Subcutaneous abdominal adipose tissue (tissue), 5 donors: ENCODE measurements around the gene TMEM18.

Experiments used
- H3K27ac ChIP-seq: one replicate; pipeline ENCODE4 v1.7.0; 2013; ENCODE audit warnings: low read depth, mild to moderate bottlenecking, inconsistent platforms, low read length, moderate library complexity
- H3K27me3 ChIP-seq, 5 donors: one replicate each; pipeline ENCODE4 v1.7.0; 2013; ENCODE audit warnings: low read length in 5 of 5, inconsistent platforms in 1 of 5; ENCODE audit not compliant: control insufficient read depth in 5 of 5, insufficient read depth in 4 of 5
- H3K36me3 ChIP-seq, 5 donors: one replicate each; pipeline ENCODE4 v1.7.0; 2013; ENCODE audit warnings: low read length in 5 of 5; ENCODE audit not compliant: control insufficient read depth in 5 of 5, insufficient read depth in 5 of 5
- H3K4me1 ChIP-seq, 5 donors: one replicate each; pipeline ENCODE4 v1.7.0; 2013; ENCODE audit warnings: low read length in 5 of 5, mild to moderate bottlenecking in 3 of 5, moderate library complexity in 1 of 5; ENCODE audit not compliant: control insufficient read depth in 5 of 5, insufficient read depth in 5 of 5
- H3K4me3 ChIP-seq, 5 donors: one replicate each; pipeline ENCODE4 v1.7.0; 2013; ENCODE audit warnings: low read length in 5 of 5, low read depth in 1 of 5
- H3K9ac ChIP-seq, 5 donors: one replicate each; pipeline ENCODE4 v1.7.0; 2013; ENCODE audit warnings: low read length in 5 of 5, mild to moderate bottlenecking in 4 of 5, moderate library complexity in 3 of 5
- H3K9me3 ChIP-seq, 5 donors: one replicate each; pipeline ENCODE4 v1.7.0; 2013; ENCODE audit warnings: low read length in 5 of 5; ENCODE audit not compliant: control insufficient read depth in 5 of 5
- donor health status: healthy.
- donor health status: healthy.
- donor health status: healthy.
- donor health status: healthy.
- donor health status: healthy.

The TMEM18 gene

DNA sequence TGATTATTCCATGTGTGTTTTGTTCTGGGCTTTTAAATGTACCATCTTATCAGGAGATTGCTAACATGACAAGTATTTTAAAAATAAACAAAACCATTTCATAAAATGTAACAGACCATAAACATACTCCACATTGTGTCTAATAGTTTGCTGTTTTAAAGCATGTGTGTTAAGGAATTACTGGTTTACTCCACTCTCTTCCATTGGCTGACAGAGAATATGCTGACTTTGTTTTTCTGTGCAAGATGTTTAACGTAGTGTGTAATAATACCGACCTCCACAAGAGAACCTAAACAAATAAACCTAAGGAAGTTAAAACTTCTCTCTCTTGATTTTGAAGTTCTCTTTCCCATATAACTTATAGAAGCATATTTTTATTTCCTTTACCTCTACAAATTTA, 17.0 kb upstream of the TMEM18 start:
- Histone ChIP-seq H3K36me3 (no peaks in the 10 kb centered on the region), H3K4me3 (no peak overlapping the region), H3K9me3 (no peaks in the 10 kb centered on the region), H3K27me3 (no peaks in the 10 kb centered on the region), H3K27ac (no peak overlapping the region), H3K9ac (no peak overlapping the region), H3K4me1 (peaks cover 0 to 20% (median 16%) of the 10 kb centered on the region in 5 donors)

DNA sequence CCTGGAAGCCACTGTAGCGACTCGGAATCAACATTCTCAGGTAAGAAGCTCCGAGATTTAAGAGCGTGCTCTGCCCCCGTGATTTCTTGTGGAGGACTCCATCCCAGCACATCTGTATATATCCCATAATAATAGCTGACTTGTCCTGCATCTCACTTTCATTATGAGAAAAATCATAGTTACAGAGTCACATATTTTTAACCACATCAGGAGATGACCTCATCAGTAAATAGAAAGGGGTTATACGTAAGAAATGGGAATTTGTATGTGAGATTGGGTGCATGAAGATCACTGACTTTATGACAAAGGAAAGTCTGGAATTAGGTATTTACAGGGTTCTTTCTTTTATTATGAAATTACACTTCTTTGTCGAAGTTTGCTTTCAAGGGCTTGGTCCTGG, 16.4 kb upstream of the TMEM18 start:
- Histone ChIP-seq H3K27me3 (no peaks in the 10 kb centered on the region), H3K9me3 (no peaks in the 10 kb centered on the region), H3K4me3 (no peak overlapping the region), H3K4me1 (peaks cover 0 to 26% (median 21%) of the 10 kb centered on the region in 5 donors), H3K27ac (no peak overlapping the region), H3K36me3 (no peaks in the 10 kb centered on the region), H3K9ac (no peak overlapping the region)

DNA sequence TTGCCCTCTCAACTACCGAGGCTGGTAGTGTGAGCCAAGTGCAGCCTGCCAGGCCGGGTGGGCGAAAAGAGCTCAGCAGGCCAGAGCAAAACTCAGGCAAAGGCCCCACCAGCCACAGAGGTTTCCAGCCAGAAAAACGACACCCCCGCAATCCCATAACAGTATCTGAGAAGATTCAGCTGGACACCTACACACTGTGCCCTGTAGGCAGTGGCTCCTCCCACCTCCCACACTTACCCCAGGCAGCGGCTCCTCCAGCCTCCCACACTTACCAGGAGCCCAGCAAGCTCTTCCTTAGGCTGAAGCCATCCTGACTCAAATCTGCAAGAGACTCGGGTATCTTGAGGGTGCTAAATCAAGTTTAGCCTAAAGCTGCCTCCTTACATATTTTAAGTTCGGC, 15.6 kb upstream of the TMEM18 start:
- Histone ChIP-seq H3K4me1 (peaks cover 0 to 27% (median 23%) of the 10 kb centered on the region in 5 donors), H3K36me3 (no peaks in the 10 kb centered on the region), H3K27ac (no peak overlapping the region), H3K9ac (no peak overlapping the region), H3K4me3 (no peak overlapping the region), H3K27me3 (no peaks in the 10 kb centered on the region), H3K9me3 (no peaks in the 10 kb centered on the region)

DNA sequence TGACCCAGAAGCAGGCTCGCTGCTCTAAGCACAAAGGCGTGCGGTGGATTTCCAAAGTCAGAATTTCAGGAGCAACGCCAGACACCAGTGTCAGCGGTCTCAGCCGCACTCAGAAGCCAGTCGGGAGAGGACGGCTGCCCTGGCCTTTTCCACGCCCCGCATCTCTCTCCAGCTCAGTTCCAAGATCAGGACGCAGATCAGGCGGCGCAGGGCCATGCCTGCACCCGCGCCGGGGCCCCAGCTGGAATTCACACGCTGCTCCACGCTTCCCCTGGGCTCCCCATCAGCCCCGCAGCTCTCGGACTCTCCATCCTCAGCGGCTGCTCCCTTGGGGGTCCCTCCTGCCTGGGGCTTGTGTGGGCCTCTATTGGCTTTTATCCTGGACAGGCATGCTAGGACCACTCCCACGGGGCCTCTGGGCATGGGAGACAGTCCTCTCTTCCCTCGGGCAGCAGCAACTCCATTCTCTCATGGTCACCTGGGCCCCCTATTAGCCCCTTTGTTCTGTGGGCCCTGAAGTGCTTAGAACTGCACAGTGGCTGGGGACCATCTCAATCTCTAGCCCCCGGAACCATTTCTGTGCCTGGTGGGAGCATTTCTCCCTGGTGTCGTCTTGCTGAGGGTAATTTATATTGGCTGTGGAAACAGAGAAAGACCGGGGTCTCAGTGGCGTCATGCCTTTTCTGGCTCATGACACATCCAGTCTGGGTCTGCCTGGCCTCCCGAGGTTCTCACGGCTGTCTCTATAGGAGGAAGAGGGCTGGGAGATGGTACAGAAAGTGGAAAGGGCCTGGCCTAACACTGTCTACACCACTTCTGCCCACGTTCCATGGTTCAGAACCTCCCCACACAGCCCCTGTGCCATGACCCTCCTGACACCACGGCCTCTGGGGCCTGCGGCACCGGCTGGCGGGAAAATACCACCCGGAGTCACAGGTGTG, 14.9 kb upstream of the TMEM18 start:
- no peak overlapping the region for H3K27ac ChIP-seq

DNA sequence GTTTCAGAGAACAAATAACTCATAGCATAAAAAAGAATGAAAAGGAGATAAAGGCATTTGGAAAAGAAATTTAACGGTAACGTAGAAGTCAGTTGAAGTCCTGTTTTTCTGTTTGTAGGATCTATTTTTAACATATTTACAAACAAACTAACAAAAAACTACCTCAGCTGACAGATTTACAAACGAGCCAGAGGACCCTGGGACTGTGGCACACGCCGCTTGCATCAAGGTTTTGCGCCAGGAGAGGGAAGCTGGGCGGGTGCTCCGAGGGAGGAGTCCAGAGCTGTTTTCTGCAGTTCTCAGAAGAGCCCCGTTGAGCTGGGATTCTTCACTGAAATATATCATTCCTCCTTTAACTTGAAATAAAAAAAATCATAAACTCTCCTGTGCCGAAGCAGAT, 13.6 kb upstream of the TMEM18 start:
- H3K36me3 ChIP-seq = no peaks in the 10 kb centered on the region
- H3K27ac ChIP-seq = peak overlapping the region; percentile 88
- H3K9ac ChIP-seq = no peak overlapping the region
- H3K27me3 ChIP-seq = no peaks in the 10 kb centered on the region
- H3K4me1 ChIP-seq = peaks cover 0 to 37% (median 31%) of the 10 kb centered on the region in 5 donors
- H3K4me3 ChIP-seq = no peak overlapping the region
- peaks cover 0 to 2% (median under 1%) of the 10 kb centered on the region in 5 donors for H3K9me3 ChIP-seq

More for the DNA sequence above, 14.9 kb upstream of the TMEM18 start:
- H3K27me3 ChIP-seq = no peaks in the 10 kb centered on the region
- H3K9me3 ChIP-seq = no peaks in the 10 kb centered on the region
- peaks cover 0 to 27% (median 23%) of the 10 kb centered on the region in 5 donors for H3K4me1 ChIP-seq
- no peak overlapping the region for H3K4me3 ChIP-seq
- no peaks in the 10 kb centered on the region for H3K36me3 ChIP-seq
- no peak overlapping the region for H3K9ac ChIP-seq

DNA sequence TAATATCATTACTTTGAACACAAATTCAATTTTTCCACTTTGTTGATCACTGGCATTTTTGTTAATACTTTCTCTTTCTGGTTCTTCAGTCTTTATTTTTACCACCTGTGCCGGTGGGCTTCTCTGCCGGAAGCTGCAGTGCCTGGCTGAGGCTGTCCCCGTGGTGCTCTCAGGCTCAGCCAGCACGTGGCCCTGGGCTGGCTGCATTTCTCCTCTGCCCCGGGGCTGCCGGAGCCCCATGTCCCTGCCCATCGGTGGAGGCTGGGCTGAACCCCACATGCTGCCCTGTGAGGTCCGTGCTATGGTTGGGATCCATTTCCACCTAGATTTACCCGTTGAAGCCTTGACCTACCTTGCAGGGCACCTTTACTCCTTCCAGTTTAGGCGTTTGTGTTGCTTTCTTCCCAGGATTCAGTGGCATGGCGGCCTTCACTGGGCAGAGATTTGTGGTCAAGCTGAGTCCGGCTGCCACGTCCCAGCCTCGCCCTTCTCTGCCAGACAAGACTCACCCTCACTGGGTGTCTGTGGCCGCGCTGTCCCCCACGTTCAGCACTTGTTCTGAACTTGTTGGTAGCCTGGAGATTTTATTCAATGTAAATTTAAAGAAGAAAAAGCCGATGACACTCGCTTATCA, 12.8 kb upstream of the TMEM18 start:
- H3K4me3 ChIP-seq = peak overlapping the region in 3 of 5 donors; percentile 29 to 44 (median 38)
- peak overlapping the region in 3 of 5 donors; percentile 29 to 46 (median 44) for H3K9ac ChIP-seq
- H3K27ac ChIP-seq = peak overlapping the region; percentile 88
- H3K27me3 ChIP-seq = no peaks in the 10 kb centered on the region
- H3K36me3 ChIP-seq = no peaks in the 10 kb centered on the region
- peaks cover 0 to 5% (median 4%) of the 10 kb centered on the region in 5 donors for H3K9me3 ChIP-seq
- peaks cover 0 to 33% (median 26%) of the 10 kb centered on the region in 5 donors for H3K4me1 ChIP-seq

DNA sequence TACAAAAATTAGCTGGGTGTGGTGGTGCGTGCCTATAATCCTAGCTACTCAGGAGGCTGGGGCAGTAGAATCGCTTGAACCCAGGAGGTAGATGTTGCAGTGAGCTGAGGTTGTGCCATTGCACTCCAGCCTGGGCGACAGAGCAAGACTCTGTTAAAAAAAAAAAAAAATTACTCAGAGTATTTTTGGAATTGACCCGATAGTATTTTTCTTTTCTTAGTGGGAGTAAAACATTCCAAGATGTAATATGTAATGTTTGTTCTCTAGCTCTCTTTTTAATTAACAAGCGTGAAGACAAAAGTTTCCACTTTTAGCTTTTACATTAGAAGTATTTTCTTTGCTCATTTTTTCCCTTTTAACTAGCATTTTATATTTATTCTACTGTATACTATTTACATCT, 12.0 kb upstream of the TMEM18 start:
- Histone ChIP-seq H3K4me3 (no peak overlapping the region), H3K9ac (peak overlapping the region in 1 of 5 donors; percentile 46), H3K27me3 (no peaks in the 10 kb centered on the region), H3K4me1 (peaks cover 0 to 31% (median 25%) of the 10 kb centered on the region in 5 donors), H3K9me3 (peaks cover 0 to 8% (median 4%) of the 10 kb centered on the region in 5 donors), H3K27ac (no peak overlapping the region), H3K36me3 (no peaks in the 10 kb centered on the region)

DNA sequence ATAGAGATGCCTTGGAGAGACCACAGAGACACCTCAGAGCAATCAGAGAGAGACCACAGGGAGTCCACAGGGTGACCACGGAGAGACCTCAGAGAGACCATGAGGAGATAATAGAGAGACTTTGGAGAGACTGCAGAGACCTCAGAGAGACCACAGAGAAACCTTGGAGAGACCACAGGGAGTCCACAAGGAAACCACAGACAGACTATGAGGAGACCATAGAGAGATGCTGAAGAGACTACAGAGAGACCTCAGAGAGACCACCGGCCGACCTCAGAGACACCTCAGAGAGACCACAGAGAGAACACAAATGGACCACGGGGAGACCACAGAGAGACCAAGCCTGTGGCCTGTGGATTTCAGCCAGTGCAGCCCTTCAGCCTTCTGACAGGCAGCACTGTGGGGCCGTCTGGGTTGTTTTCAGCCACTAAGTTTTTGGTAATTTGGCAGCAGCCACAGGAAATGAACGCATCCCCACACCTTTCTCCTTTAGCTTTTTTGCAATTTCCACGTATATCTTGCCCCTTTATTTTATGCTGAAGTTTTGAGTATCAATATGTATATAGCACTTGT, 11.4 kb upstream of the TMEM18 start:
- Histone ChIP-seq H3K36me3 (no peaks in the 10 kb centered on the region), H3K4me3 (no peak overlapping the region), H3K9ac (no peak overlapping the region), H3K9me3 (peaks cover 0 to 13% (median 4%) of the 10 kb centered on the region in 5 donors), H3K4me1 (peaks cover 0 to 31% (median 25%) of the 10 kb centered on the region in 5 donors), H3K27ac (no peak overlapping the region), H3K27me3 (no peaks in the 10 kb centered on the region)

DNA sequence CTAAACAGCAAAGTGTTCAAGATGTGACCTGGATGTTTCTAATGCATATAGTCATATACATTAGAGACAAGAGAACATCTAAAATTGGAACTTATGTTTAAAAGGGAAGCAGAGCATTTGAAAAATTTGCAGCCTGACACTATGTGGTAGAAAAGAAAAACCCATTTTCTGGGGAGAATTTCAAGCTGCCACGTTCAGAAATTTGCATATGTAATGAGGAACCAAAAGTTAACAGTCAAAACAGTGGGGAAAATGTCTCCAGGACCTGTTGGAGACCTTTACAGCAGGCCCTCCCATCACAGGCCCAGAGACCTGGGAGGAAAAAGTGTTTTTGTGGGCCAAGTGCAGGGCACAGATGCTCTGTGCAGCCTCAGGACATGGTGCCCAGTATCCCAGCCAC, 8.2 kb upstream of the TMEM18 start:
- Histone ChIP-seq H3K4me3 (peak overlapping the region in 1 of 5 donors; percentile 22), H3K4me1 (peaks cover 0 to 26% (median 21%) of the 10 kb centered on the region in 5 donors), H3K9me3 (peaks cover 0 to 14% (median 4%) of the 10 kb centered on the region in 5 donors), H3K27me3 (no peaks in the 10 kb centered on the region), H3K36me3 (peaks cover 0 to 8% (median 0%) of the 10 kb centered on the region in 5 donors), H3K9ac (no peak overlapping the region), H3K27ac (no peak overlapping the region)
